ENCODE measurements around the gene CLDN6. TPM values are rescaled to one million over a fixed set of nuclear protein-coding genes. Genes with fewer than 3 reads are reported as not detected.

The CLDN6 gene
- total and polyA plus RNA-seq, 9 of the 15 experiments (the other 6 are each of a cell fraction or from before 2014, with no cell fraction given), result 0.22 to 0.75 (median 0.38) TPM; not detected in 3

GRCh38 chr16:2983706-2984136 lies 34.3 kb downstream of the CLDN6 start (continued):
- TF ChIP-seq ZNF133 (CRISPR knock-in tag; IDR thresholded peaks at IDR 0.05) (no peak), VEZF1 (CRISPR knock-in tag; IDR thresholded peaks at IDR 0.05) (peak; percentile 51; the same call in 1 of the 2 replicates), NEUROD1 (IDR thresholded peaks at IDR 0.05; ENCODE audit: borderline replicate concordance, low read depth, low read length, partially characterized antibody) (peak; percentile 49), ATF6 (CRISPR knock-in tag; IDR thresholded peaks at IDR 0.05) (no peak), KAT7 (CRISPR knock-in tag; IDR thresholded peaks at IDR 0.05; ENCODE audit: borderline replicate concordance) (no peak; the same call in 1 of the 2 replicates), CBX5 (IDR thresholded peaks at IDR 0.05; ENCODE audit: borderline replicate concordance, low read depth) (no peak), ZNF696 (CRISPR knock-in tag; conservative IDR thresholded peaks at IDR 0.05) (no peak), MED1 (CRISPR knock-in tag; IDR thresholded peaks at IDR 0.05; ENCODE audit: borderline replicate concordance) (no peak), GTF2F1 (IDR thresholded peaks at IDR 0.05; ENCODE audit: low read depth, low read length) (no peak), E4F1 (CRISPR knock-in tag; IDR thresholded peaks at IDR 0.05; ENCODE audit: borderline replicate concordance) (no peak), MAX (CRISPR knock-in tag; IDR thresholded peaks at IDR 0.05) (peak; percentile 60), MBD2 (IDR thresholded peaks at IDR 0.05; ENCODE audit: borderline replicate concordance, low read depth) (no peak), ZKSCAN3 (CRISPR knock-in tag; IDR thresholded peaks at IDR 0.05) (no peak), HDGF (IDR thresholded peaks at IDR 0.05) (0 out of 2 replicates have a peak, but pooled peaks have one; percentile 66), CLOCK (CRISPR knock-in tag; IDR thresholded peaks at IDR 0.05; ENCODE audit: borderline replicate concordance) (no peak), BRD9 (IDR thresholded peaks at IDR 0.05; ENCODE audit: low read depth, partially characterized antibody) (no peak), TAF1 (IDR thresholded peaks at IDR 0.05; ENCODE audit: control insufficient read depth, extremely low read depth, insufficient read depth, low read length, severe bottlenecking) (no peak), TAF15 (IDR thresholded peaks at IDR 0.05; ENCODE audit: low read depth, low read length) (no peak), ZNF24 (IDR thresholded peaks at IDR 0.05) (no peak; the same call in 1 of the 2 replicates), RFX1 (IDR thresholded peaks at IDR 0.05) (no peak), NR2F6 (CRISPR knock-in tag; IDR thresholded peaks at IDR 0.05) (no peak)

Measured in K562 (cell line).